ENCODE measurements around the gene KPNA3.
A peak's percentile ranks its signal among the peaks of the same experiment; 100 is the strongest.
"Not testable (repeated sequence)": the region's sequence is repeated elsewhere in the genome, so short reads cannot be mapped to it uniquely, and the experiment has no call there.

Gene KPNA3
- total RNA-seq = 29.6 to 33.5 reads per million in 2 donors

GRCh38 chr13:49792550-49793324 is at the start of gene KPNA3:
Gene KPNA3, minus strand, starts transcription at chr13:49792682. Its CDS starts 176 bp downstream, at chr13:49792506.
- DNase-seq = peak; percentile 87 to 98 (median 91)

GRCh38 chr13:49841964-49842363 is 49.5 kb upstream of the KPNA3 start:
- DNase-seq = no peak

- no peak for DNase-seq
Measured at GRCh38 chr13:49840675-49841074, 48.2 kb upstream of the KPNA3 start.

GRCh38 chr13:49840266-49840665 is 47.8 kb upstream of the KPNA3 start:
- DNase-seq = no peak

- peak in 1 of 5 experiments; percentile 7 for DNase-seq
Measured at GRCh38 chr13:49838989-49839388, 46.5 kb upstream of the KPNA3 start.

GRCh38 chr13:49836516-49836915 is 44.0 kb upstream of the KPNA3 start:
- no peak for DNase-seq

GRCh38 chr13:49833402-49833801 is 40.9 kb upstream of the KPNA3 start:
- DNase-seq = no peak

- DNase-seq = peak in 1 of 5 experiments; percentile 17
Measured at GRCh38 chr13:49831455-49831854, 39.0 kb upstream of the KPNA3 start.

GRCh38 chr13:49830721-49831120 is 38.2 kb upstream of the KPNA3 start:
- DNase-seq = no peak

GRCh38 chr13:49829715-49830114 is 37.2 kb upstream of the KPNA3 start:
- no peak for DNase-seq

- DNase-seq = no peak
Measured at GRCh38 chr13:49828453-49828852, 36.0 kb upstream of the KPNA3 start.

GRCh38 chr13:49827891-49828290 is 35.4 kb upstream of the KPNA3 start:
- no peak for DNase-seq

GRCh38 chr13:49827336-49827735 is 34.9 kb upstream of the KPNA3 start:
- DNase-seq = no peak

- DNase-seq = no peak
Measured at GRCh38 chr13:49821216-49822009, 28.9 kb upstream of the KPNA3 start.

- no peak for DNase-seq
Measured at GRCh38 chr13:49820591-49821215, 28.2 kb upstream of the KPNA3 start.

GRCh38 chr13:49816047-49816446 is 23.6 kb upstream of the KPNA3 start:
- not testable (repeated sequence) for DNase-seq

GRCh38 chr13:49814551-49815270 is 22.2 kb upstream of the KPNA3 start:
- no peak for DNase-seq

- no peak for DNase-seq
Measured at GRCh38 chr13:49812812-49813211, 20.3 kb upstream of the KPNA3 start.

- DNase-seq = no peak
Measured at GRCh38 chr13:49811527-49811908, 19.0 kb upstream of the KPNA3 start.

GRCh38 chr13:49810567-49811526 is 18.4 kb upstream of the KPNA3 start:
- DNase-seq = no peak

GRCh38 chr13:49807681-49808080 is 15.2 kb upstream of the KPNA3 start:
- DNase-seq = no peak

- DNase-seq = no peak
Measured at GRCh38 chr13:49806126-49806536, 13.6 kb upstream of the KPNA3 start.

Data from T-helper 2 cell (primary cell).